Left ventricle myocardium inferior (tissue), 1 donor: Measurements from ENCODE around the gene GABPB2. TPM values are rescaled to one million over a fixed set of nuclear protein-coding genes. Genes with fewer than 3 reads are reported as not detected.

ENCODE experiments used
- DNase-seq: peaks from one replicate; pipeline ENCODE4 v3.0.0-alpha.2; 2020
- H3K27ac ChIP-seq: fragments of 200-600 bp; replicated peaks from 2 replicates; pipeline ENCODE4 v1.8.0; 2021
- H3K27me3 ChIP-seq: fragments of 200-600 bp; 2 replicates; pipeline ENCODE4 v1.8.0; 2021; ENCODE audit warnings: low read depth
- H3K36me3 ChIP-seq: fragments of 200-600 bp; 2 replicates; pipeline ENCODE4 v1.8.0; 2021
- H3K4me1 ChIP-seq: fragments of 200-600 bp; 2 replicates; pipeline ENCODE4 v1.8.0; 2021
- H3K4me3 ChIP-seq: fragments of 200-600 bp; 2 replicates; pipeline ENCODE4 v1.8.0; 2021; ENCODE audit warnings: mild to moderate bottlenecking, moderate library complexity
- H3K9me3 ChIP-seq: fragments of 200-600 bp; replicated peaks from 2 replicates; pipeline ENCODE4 v1.8.0; 2021
- intact Hi-C: fragments of 100-400 bp; cut with micrococcal nuclease; formaldehyde crosslinking; loops from one replicate; pipeline ENCODE4 v1.11.0; 2022
- total RNA-seq: library from RNA; stranded (reverse); fragmentation: NEBNext Ultra II Directional; extraction: Animal tissue kit (Norgen Biotek cat#: 25700); gene quantifications from one replicate; pipeline ENCODE4 v1.2.1, GENCODE V29; 2021
- TF ChIP-seq, protein P1 (sequence below): fragments of 200-600 bp; IDR thresholded peaks from 2 replicates; pipeline ENCODE4 v1.8.0; 2021; ENCODE audit warnings: antibody characterized with exemption, mild to moderate bottlenecking, borderline replicate concordance
- donor health status: DM: no; HTN: yes; CAD: no; lungs with severe emphysema.

GABPB2 gene
- total RNA-seq, 1 donor from 2014 or later = 12.2 TPM

DNA sequence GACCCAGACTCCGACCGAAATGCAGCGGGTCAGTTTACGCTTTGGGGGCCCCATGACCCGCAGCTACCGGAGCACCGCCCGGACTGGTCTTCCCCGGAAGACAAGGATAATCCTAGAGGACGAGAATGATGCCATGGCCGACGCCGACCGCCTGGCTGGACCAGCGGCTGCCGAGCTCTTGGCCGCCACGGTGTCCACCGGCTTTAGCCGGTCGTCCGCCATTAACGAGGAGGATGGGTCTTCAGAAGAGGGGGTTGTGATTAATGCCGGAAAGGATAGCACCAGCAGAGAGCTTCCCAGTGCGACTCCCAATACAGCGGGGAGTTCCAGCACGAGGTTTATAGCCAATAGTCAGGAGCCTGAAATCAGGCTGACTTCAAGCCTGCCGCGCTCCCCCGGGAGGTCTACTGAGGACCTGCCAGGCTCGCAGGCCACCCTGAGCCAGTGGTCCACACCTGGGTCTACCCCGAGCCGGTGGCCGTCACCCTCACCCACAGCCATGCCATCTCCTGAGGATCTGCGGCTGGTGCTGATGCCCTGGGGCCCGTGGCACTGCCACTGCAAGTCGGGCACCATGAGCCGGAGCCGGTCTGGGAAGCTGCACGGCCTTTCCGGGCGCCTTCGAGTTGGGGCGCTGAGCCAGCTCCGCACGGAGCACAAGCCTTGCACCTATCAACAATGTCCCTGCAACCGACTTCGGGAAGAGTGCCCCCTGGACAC, 22.5 kb upstream of the GABPB2 start:
- Histone ChIP-seq H3K4me3 (peak overlapping the region; percentile 96), H3K9me3 (no peaks in the 10 kb centered on the region), H3K4me1 (peaks cover 51% of the 10 kb centered on the region), H3K27me3 (no peaks in the 10 kb centered on the region), H3K36me3 (peaks cover 18% of the 10 kb centered on the region), H3K27ac (peak overlapping the region; percentile 94)
- intact Hi-C loops = no loop called here
- DNase-seq = peak; percentile 63
- TF ChIP-seq, protein P1, sequence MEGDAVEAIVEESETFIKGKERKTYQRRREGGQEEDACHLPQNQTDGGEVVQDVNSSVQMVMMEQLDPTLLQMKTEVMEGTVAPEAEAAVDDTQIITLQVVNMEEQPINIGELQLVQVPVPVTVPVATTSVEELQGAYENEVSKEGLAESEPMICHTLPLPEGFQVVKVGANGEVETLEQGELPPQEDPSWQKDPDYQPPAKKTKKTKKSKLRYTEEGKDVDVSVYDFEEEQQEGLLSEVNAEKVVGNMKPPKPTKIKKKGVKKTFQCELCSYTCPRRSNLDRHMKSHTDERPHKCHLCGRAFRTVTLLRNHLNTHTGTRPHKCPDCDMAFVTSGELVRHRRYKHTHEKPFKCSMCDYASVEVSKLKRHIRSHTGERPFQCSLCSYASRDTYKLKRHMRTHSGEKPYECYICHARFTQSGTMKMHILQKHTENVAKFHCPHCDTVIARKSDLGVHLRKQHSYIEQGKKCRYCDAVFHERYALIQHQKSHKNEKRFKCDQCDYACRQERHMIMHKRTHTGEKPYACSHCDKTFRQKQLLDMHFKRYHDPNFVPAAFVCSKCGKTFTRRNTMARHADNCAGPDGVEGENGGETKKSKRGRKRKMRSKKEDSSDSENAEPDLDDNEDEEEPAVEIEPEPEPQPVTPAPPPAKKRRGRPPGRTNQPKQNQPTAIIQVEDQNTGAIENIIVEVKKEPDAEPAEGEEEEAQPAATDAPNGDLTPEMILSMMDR = peak; percentile 69

DNA sequence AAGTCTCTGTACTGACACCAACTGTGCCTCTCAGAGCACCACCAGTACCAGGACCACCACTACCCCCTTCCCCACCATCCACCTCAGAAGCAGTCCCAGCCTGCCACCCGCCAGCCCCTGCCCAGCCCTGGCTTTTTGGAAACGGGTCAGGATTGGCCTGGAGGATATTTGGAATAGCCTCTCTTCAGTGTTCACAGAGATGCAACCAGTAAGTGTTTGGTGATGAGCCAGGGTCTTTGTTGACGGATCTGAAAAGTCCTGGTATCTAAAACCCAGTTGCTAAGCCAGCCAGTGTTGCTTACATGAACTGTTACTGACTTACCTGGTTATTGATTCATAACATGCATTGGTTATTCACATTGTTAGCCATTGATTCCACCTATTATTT, 21.9 kb upstream of the GABPB2 start:
- no peaks in the 10 kb centered on the region for H3K27me3 ChIP-seq
- peaks cover 51% of the 10 kb centered on the region for H3K4me1 ChIP-seq
- H3K4me3 ChIP-seq = peak overlapping the region; percentile 96
- no peak for DNase-seq
- no peaks in the 10 kb centered on the region for H3K9me3 ChIP-seq
- intact Hi-C loops = no loop called here
- TF ChIP-seq, protein P1 = peak; percentile 11
- peak overlapping the region; percentile 94 for H3K27ac ChIP-seq
- H3K36me3 ChIP-seq = peaks cover 22% of the 10 kb centered on the region

DNA sequence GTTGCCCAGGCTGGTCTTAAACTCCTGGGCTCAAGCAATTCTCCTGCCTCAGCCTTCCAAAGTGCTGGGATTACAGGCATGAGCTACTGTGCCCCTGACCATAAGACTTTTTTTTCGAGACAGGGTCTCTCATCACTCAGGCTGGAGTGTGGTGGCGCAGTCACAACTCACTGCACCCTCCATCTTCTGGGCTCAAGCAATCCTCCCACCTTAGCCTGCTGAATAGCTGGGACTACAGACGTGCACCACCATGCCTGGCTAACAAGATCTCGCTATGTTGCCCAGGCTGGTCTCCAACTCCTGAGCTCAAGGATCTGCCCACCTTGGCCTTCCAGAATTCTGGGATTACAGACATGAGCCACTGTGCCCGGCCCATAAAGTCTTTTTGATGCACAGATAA, 21.1 kb upstream of the GABPB2 start:
- H3K9me3 ChIP-seq = no peaks in the 10 kb centered on the region
- no peaks in the 10 kb centered on the region for H3K27me3 ChIP-seq
- intact Hi-C loops = no loop called here
- peak overlapping the region; percentile 94 for H3K27ac ChIP-seq
- H3K4me1 ChIP-seq = peaks cover 51% of the 10 kb centered on the region
- no peak for DNase-seq
- no peak overlapping the region for H3K4me3 ChIP-seq
- H3K36me3 ChIP-seq = peaks cover 30% of the 10 kb centered on the region
- TF ChIP-seq, protein P1 = no peak

DNA sequence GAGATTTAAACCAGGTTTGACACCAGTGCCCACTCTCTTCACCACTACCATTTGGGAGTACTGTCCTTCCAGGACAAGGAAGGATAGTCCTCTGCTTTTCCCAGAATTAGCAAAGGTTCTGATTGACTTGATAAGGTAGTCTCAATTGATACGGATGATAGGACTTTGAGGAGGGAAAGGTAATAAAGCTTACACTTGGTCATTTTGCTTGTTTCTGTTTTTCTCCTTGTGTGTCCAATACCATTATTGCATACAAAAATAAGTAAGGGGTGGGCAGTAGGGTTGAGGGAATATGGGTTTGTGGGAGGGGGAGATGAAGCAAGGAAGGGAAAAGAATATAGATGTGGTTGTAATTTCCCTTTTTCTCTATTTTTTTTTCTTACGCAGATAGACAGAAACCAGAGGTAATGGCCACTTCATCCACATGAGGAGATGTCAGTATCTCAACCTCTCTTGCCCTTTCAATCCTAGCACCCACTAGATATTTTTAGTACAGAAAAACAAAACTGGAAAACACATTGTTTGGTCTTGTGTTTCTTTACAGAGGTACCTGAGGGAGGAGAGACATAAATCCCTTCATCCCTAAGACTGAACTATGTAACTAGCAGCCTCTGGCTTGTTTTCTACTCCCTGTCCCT, 20.4 kb upstream of the GABPB2 start:
- H3K4me3 ChIP-seq = no peak overlapping the region
- no peaks in the 10 kb centered on the region for H3K27me3 ChIP-seq
- H3K27ac ChIP-seq = peak overlapping the region; percentile 4
- TF ChIP-seq, protein P1 = no peak
- intact Hi-C loops = no loop called here
- H3K4me1 ChIP-seq = peaks cover 56% of the 10 kb centered on the region
- H3K36me3 ChIP-seq = peaks cover 38% of the 10 kb centered on the region
- no peaks in the 10 kb centered on the region for H3K9me3 ChIP-seq
- no peak for DNase-seq

DNA sequence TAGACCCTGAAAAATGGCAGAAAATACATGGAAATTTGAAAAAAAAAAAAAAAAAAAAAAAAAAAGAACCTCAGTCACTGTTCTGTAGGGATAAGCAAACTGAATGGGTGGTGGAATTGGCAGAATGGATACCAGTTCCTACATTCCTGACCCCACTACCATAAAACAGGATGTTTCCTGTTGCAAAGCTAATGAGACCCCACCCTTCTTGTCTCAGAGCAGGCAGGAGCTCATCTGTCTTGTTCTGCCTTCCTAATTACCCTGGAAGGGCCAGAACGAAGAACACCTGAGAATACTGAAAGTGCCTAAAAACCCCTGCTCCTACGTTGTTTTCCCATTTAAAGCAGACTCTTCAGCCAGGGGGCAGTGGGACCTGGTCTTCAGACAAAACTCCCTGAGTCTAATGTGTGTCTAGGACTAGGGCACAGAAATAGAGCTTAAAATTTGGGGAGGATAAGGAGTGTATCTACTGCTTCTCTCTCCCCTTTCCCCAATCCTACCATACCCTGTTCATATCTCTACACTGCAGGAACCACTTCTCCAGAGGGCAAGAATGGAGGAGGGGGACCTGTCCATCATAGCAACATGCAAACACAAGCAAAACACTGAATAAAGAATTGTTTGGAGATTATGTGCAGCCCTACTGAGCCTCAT, 19.1 kb upstream of the GABPB2 start:
- H3K36me3 ChIP-seq = peaks cover 49% of the 10 kb centered on the region
- DNase-seq = no peak
- H3K27ac ChIP-seq = peak overlapping the region; percentile 4
- intact Hi-C loops = no loop called here
- peaks cover 69% of the 10 kb centered on the region for H3K4me1 ChIP-seq
- H3K9me3 ChIP-seq = no peaks in the 10 kb centered on the region
- H3K27me3 ChIP-seq = no peaks in the 10 kb centered on the region
- H3K4me3 ChIP-seq = no peak overlapping the region
- TF ChIP-seq, protein P1 = no peak
